Kidney epithelial cell (primary cell): Measurements from ENCODE around the gene DOHH. TPM values are rescaled to one million over a fixed set of nuclear protein-coding genes. Genes with fewer than 3 reads are reported as not detected.

ENCODE experiments used
- DNase-seq: peaks from one replicate; pipeline ENCODE4 v3.0.0-alpha.2; 2010; ENCODE audit warnings: low read depth
- H3K27me3 ChIP-seq: 2 replicates; pipeline ENCODE4 v1.6.0; 2011; ENCODE audit warnings: low read length; ENCODE audit not compliant: control insufficient read depth, insufficient read depth
- H3K36me3 ChIP-seq: 2 replicates; pipeline ENCODE4 v1.5.1; 2011; ENCODE audit warnings: low read length; ENCODE audit not compliant: control insufficient read depth, insufficient read depth
- H3K4me3 ChIP-seq: 2 replicates; pipeline ENCODE4 v1.5.1; 2011; ENCODE audit warnings: low read depth, mild to moderate bottlenecking, control low read depth, low read length
- CTCF ChIP-seq: IDR thresholded peaks from 2 replicates; pipeline ENCODE4 v1.5.1; 2011; ENCODE audit warnings: mild to moderate bottlenecking, moderate library complexity, low read length, control low read depth, inconsistent platforms; ENCODE audit not compliant: insufficient read depth, poor library complexity, severe bottlenecking
- total RNA-seq: library from RNA; depleted of rRNA; stranded (reverse); fragments of >200 nt; gene quantifications from 2 replicates; pipeline ENCODE4 v1.2.3, GENCODE V29; 2015

DOHH gene
- 32.9 and 33.0 TPM in 2 replicates for total RNA-seq

GRCh38 chr19:3500429-3501101, at the start of gene DOHH:
TSS of gene DOHH (minus strand) at chr19:3500674. CDS start at chr19:3496814, 3,860 bp downstream.
- Histone ChIP-seq H3K27me3 (no peaks in the 10 kb centered on the region), H3K4me3 (peak within 1 kb of the TSS; percentile 63), H3K36me3 (no peaks in the 10 kb centered on the region)
- no peak for TF ChIP-seq CTCF
- peak; percentile 88 for DNase-seq

GRCh38 chr19:3549816-3550215, 49.3 kb upstream of the DOHH start:
- TF ChIP-seq CTCF = no peak
- Histone ChIP-seq H3K27me3 (no peaks in the 10 kb centered on the region), H3K36me3 (peaks cover 1% of the 10 kb centered on the region), H3K4me3 (no peak overlapping the region)
- no peak for DNase-seq

GRCh38 chr19:3548606-3549005, 48.1 kb upstream of the DOHH start:
- no peak for TF ChIP-seq CTCF
- no peaks in the 10 kb centered on the region for H3K27me3 ChIP-seq
- H3K36me3 ChIP-seq = peaks cover 4% of the 10 kb centered on the region
- H3K4me3 ChIP-seq = no peak overlapping the region
- no peak for DNase-seq

GRCh38 chr19:3547767-3548282, 47.4 kb upstream of the DOHH start:
- TF ChIP-seq CTCF = no peak
- DNase-seq = no peak
- no peaks in the 10 kb centered on the region for H3K27me3 ChIP-seq
- H3K36me3 ChIP-seq = peaks cover 2% of the 10 kb centered on the region
- no peak overlapping the region for H3K4me3 ChIP-seq

- no peaks in the 10 kb centered on the region for H3K27me3 ChIP-seq
- DNase-seq = no peak
- H3K36me3 ChIP-seq = peaks cover 2% of the 10 kb centered on the region
- no peak overlapping the region for H3K4me3 ChIP-seq
- peak; percentile 65 for TF ChIP-seq CTCF
These were observed 46.8 kb upstream of the DOHH start for GRCh38 chr19:3547301-3547731.

- no peaks in the 10 kb centered on the region for H3K27me3 ChIP-seq
- no peak overlapping the region for H3K4me3 ChIP-seq
- no peak for DNase-seq
- TF ChIP-seq CTCF = no peak
- H3K36me3 ChIP-seq = peaks cover 2% of the 10 kb centered on the region
These were observed 45.6 kb upstream of the DOHH start for GRCh38 chr19:3546119-3546518.
